Measurements from ENCODE around the gene ZNF646.

DNA sequence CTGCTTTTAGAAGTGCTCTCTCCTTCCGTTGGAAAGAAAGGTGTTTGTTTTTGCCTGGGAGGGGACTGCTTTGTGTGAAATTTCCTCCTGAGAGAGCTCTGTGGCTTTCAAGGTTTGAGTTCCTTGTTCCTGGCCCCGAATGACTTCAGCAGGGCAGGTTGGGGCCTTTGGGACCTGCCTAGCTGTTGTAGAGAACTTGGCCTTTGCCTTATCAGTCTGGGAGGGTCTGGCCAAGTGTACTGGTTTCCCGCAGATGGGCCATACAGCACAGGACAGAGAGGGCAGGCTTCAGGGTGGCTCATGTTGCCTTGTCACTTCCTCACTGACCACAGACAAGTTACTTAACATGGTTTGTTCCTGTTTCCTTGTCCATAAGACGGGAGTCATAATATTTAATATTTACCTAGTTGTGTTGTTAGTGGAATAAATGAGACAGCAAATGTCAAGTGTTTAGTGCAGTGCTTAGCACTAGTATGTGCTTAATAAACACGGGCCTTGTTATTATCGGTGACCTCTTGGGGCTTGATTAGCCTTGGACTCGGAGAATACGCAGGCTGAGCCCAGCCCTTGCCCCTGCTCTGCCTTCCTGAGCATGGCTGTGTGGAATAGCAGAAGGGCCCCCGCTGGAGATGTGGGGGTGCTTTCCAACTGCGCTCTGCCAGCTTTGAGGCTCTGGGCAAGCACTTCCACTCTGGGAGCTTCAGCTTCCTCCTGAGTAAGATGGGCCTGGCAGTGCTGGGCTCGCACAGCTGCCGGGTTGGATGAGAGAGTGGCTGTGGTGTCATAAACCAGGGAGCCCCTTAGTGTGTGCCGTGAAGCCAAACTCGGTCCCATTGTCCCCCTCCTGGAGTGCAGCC, 54.7 kb downstream of the ZNF646 start:
- TF ChIP-seq, protein P1, sequence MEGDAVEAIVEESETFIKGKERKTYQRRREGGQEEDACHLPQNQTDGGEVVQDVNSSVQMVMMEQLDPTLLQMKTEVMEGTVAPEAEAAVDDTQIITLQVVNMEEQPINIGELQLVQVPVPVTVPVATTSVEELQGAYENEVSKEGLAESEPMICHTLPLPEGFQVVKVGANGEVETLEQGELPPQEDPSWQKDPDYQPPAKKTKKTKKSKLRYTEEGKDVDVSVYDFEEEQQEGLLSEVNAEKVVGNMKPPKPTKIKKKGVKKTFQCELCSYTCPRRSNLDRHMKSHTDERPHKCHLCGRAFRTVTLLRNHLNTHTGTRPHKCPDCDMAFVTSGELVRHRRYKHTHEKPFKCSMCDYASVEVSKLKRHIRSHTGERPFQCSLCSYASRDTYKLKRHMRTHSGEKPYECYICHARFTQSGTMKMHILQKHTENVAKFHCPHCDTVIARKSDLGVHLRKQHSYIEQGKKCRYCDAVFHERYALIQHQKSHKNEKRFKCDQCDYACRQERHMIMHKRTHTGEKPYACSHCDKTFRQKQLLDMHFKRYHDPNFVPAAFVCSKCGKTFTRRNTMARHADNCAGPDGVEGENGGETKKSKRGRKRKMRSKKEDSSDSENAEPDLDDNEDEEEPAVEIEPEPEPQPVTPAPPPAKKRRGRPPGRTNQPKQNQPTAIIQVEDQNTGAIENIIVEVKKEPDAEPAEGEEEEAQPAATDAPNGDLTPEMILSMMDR (IDR thresholded peaks at IDR 0.05), result no peak
- no peak for TF ChIP-seq POLR2AphosphoS5 (IDR thresholded peaks at IDR 0.05)

Data from gastroesophageal sphincter (tissue), 3 donors.